KOPT-K1 (cell line): ENCODE data around the gene PSORS1C2.
A peak's percentile ranks its signal among the peaks of the same experiment; 100 is the strongest.

Experiments
- H3K27ac ChIP-seq: fragments of 200-600 bp; sonication (generic); 2 replicates; pipeline ENCODE4 v1.5.1; 2016; ENCODE audit warnings: antibody characterized with exemption, mild to moderate bottlenecking, low read depth, low read length; ENCODE audit not compliant: poor library complexity, severe bottlenecking
- H3K36me3 ChIP-seq: fragments of 200-600 bp; sonication (generic); 2 replicates; pipeline ENCODE4 v1.5.1; 2017; ENCODE audit warnings: antibody characterized with exemption, mild to moderate bottlenecking, low read length, moderate library complexity; ENCODE audit not compliant: insufficient read depth
- H3K9me3 ChIP-seq: fragments of 200-600 bp; sonication (generic); 2 replicates; pipeline ENCODE4 v1.5.1; 2017; ENCODE audit warnings: antibody characterized with exemption, low read length, mild to moderate bottlenecking; ENCODE audit not compliant: insufficient read depth, poor library complexity, severe bottlenecking

The PSORS1C2 gene

DNA sequence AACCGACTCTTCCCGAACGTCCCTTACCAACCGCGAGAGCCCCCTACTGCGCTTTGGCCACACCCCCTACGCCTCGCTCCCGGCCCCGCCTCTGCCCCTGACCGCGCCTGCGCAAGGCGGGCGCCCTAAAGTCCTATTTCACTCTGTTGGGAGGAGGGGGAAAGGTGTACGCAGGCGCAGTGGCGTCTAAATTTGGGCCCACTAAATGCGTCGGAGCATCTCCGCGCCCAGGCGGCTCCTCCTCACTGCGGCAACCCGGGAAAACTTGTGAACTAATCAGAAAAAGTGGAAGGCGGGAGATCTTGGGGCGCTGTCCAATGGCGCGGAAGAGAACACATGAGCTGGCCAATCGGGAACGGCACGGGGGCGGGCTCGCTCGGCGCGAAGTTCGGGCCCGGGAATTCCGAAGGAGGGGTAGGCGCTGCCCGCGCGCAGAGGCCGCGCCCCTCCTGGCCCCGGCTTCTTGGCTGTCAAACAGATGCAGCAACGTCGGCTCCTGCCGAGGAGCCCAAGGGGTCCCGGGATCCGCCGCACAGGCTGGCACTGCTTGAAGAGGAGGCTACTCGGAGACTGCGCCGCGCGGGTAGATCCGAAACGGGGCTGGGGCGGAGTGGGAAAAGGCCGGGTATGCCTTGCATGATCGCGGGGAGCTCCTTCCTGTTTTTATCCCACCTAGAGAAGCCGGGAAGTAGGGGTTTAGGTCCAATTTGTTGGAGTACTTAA lies 19.4 kb upstream of the PSORS1C2 start, which contains the start of gene TCF19:
TCF19 (plus strand) TSS at position 450 of the 723 bp plus-strand sequence. CDS start 881 bp downstream, outside the sequence.
- peak within 1 kb of the TSS; percentile 88 for H3K27ac ChIP-seq
- no peaks in the 10 kb centered on the region for H3K9me3 ChIP-seq
- peaks cover 69% of the 10 kb centered on the region for H3K36me3 ChIP-seq

DNA sequence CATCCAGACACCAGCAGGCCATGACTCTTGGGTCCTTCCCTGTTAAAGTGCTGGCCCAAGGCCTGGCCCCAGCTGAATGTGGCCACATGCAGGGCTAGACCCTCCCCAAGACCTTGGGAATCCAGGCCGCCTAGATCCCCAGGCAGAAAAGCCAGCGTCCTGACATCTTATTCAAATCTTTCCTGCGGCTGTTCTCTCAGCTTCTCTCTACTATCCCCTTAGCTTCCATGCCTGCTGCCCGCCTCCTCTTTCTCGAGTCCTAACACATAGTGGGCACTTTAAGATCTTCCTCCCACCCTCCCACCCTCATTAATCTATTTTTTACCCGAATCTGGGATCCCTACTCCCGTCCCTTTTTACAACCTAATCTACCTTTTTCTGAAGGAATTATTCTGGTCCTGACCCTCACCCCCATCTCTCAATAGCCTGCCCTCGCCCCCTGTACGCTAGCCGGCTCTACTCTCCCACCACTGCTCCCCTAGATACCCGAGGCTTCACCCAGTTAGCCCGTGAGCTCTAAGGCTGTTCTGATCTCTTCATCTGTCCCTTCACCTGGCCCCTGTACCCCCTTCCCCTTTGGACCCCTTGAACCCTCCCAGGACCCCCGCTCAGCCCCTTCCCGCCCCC lies 18.8 kb upstream of the PSORS1C2 start, which contains the start of gene CCHCR1:
CCHCR1 (minus strand) TSS at position 290 of the 627 bp plus-strand sequence; CDS start at position 88, 202 bp downstream.
- H3K27ac ChIP-seq = peak within 1 kb of the TSS; percentile 88
- H3K9me3 ChIP-seq = no peaks in the 10 kb centered on the region
- peaks cover 63% of the 10 kb centered on the region for H3K36me3 ChIP-seq

DNA sequence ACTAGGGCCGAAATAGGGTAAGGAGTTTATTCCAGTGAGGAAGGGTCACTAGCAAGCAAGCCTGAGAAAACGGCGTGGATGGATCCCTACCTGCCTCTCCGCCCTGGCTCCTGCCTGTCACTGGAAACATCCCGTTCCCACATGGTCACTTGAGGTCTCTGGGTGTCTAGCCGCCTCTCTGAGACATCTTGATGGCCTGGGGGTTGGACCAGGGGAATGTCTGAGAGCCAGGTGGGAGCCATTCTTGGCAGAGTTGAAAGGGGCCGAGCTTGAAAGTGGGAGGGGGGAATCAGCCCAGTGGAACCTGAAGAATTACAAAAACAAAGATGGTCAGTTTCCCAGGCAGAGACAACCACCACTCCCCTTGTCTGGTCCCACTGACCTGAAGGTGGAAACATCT lies 17.8 kb upstream of the PSORS1C2 start:
- Histone ChIP-seq H3K36me3 (peaks cover 53% of the 10 kb centered on the region), H3K9me3 (no peaks in the 10 kb centered on the region), H3K27ac (peak overlapping the region; percentile 88)

DNA sequence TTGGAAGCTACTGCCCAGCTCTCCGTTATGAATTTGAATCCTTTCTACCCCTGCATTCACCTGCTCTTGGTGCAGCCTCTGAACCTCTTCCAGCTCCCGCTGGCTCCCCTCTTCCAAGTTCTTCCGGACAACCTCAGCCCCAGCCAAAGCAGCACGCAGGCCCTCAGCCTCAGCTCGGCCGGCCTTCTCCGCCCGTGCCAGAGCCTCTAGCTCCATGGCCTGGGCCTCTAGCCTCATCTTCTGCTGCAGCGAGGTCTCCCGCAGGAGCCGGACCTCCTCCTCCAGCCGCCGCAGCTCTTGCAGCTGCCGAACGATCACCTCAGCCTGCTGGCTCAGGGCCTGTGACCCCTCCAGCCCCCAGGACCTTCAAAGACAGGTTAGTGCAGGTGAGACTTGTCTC lies 15.6 kb upstream of the PSORS1C2 start:
- Histone ChIP-seq H3K36me3 (peaks cover 54% of the 10 kb centered on the region), H3K9me3 (no peaks in the 10 kb centered on the region), H3K27ac (no peak overlapping the region)

DNA sequence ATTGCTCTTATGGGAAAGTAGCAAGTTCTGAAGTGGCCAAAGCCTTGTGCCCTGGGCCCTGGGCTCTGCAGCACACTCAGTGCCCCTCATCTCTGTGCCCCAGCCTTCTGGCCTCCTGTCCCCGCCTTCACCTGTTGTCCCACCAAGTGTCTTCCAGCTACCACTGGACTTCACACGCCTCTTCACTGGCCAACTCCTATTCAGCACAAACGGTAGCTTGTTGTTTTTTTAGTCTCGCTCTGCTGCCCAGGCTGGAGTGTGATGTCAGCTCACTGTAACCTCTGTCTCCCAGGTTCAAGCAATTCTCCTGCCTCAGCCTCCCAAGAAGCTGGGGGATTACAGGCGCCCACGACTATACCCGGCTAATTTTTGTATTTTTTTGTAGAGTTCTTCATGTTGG lies 13.9 kb upstream of the PSORS1C2 start:
- no peaks in the 10 kb centered on the region for H3K9me3 ChIP-seq
- H3K27ac ChIP-seq = no peak overlapping the region
- peaks cover 65% of the 10 kb centered on the region for H3K36me3 ChIP-seq

DNA sequence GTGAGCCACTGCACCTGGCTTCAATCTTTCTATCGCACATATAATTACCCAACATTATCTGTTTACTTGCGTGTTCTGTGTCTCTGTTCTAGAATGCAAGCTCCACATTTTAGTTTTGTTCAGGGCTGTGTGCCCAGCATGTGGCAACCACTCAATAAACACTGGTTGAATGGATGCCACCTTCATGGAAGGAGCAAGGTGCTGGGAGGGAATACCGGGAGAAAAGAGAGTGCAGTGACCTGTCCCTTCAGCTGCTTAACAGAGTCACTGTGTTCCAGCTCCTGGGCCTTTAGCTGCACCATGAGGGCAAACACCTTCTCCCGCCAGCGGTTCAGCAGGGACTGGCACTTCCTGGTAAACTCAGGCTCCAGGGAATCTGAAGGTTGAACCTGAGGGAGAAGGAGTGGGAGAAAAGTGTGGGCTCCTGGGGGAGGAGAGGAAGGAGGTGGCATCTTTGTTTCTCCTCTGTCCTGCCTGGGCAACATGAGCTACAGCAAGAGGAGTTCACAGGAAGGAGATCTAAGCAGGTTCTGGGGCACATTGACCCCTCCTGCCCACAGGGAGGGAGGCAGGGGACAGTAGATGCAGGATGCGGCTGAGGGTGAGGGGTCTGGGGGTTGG lies 11.1 kb upstream of the PSORS1C2 start:
- Histone ChIP-seq H3K36me3 (peaks cover 70% of the 10 kb centered on the region), H3K9me3 (no peaks in the 10 kb centered on the region), H3K27ac (no peak overlapping the region)

DNA sequence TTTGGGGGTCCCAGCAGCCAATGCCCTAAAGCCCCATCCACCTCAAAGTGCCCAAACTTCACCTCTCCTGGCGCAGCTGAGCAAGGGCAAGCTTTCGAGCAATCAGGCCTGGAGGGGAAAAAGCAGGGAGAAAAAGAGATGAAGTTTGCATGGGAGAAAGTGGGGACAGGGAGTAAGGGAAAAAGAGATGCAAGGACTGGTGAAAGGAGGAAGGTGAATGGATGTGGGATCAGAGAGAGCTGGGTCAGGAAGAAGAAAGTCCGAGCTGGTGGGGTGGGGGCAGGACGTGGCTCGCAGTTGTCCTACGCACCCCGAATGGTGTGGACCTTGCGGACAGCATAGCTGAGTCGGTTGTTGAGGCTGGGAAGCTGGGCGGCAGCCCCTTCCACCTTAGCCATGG lies 6.5 kb upstream of the PSORS1C2 start:
- H3K27ac ChIP-seq = no peak overlapping the region

DNA sequence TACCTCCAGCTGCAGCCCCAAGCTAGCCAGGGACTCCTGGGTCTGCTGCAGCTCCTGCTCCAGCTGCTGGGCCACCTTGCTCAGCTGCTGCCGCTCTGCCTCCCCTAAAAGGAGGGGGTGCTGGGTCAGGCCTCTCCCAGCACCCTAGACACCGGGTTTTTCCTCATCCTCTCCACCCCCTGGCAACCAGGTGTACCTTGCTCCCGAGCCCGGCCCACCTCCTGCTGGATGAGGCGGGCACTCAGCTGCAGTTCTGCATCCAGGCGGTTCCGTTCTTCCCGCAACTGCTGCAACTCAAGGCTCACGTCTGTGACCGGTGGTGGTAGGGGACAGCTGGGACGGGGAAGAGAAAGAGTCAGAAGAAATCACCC lies 6.1 kb upstream of the PSORS1C2 start:
- no peak overlapping the region for H3K27ac ChIP-seq
- peaks cover 67% of the 10 kb centered on the region for H3K36me3 ChIP-seq
- no peaks in the 10 kb centered on the region for H3K9me3 ChIP-seq

More for the DNA sequence above, 6.5 kb upstream of the PSORS1C2 start:
- peaks cover 72% of the 10 kb centered on the region for H3K36me3 ChIP-seq
- no peaks in the 10 kb centered on the region for H3K9me3 ChIP-seq

DNA sequence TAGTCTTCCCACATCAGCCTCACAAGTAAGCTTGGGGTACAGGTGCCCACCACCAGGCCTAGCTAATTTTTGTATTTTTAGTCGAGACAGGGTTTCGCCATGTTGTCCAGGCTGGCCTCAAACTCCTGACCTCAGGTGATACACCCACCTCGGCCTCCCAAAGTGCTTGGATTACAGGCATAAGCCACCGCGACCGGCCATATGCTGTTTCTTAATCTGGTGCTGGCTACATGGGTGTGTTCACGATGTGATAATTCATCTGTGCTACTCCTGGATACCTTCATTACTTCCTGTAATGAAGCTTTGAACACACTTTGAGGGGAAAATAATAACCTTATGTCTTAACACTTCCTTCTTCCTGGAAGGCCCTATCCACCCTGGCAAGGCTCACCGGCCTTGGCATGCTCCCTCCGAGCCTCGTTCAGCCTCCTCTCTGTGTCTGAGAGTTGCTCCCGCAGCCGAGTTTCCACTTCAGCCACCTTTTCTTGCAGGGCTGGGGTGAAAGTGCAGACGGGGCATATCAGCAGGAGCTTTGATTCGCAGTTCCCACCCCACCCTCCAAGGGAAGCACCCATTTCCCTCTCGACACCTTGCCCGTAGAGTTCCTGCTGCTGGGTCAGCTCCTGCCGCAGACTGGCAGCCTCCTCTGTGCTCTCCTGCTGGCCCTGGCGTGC lies 5.6 kb upstream of the PSORS1C2 start:
- Histone ChIP-seq H3K27ac (no peak overlapping the region), H3K9me3 (no peaks in the 10 kb centered on the region), H3K36me3 (peaks cover 62% of the 10 kb centered on the region)

DNA sequence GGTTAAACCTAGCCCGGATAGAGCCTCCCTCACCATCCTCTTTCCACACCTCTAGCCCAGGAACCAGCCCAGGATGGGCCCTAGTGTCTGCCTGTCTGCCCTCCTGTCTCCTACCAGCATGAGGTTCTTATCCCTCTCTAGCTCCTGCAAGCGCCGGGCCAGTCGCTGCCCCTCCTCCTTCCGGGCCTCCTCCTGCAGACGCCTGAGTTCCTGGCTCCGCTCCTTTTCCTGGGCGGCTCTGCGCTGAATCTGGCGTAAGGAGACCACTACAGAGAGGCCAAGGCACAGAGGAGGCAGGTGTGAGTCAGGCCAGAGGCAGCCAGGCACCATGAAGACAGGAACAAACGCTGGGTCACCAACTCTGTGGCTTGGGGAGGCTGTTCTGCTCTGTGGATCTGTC lies 4.3 kb upstream of the PSORS1C2 start:
- no peaks in the 10 kb centered on the region for H3K9me3 ChIP-seq
- H3K36me3 ChIP-seq = peaks cover 54% of the 10 kb centered on the region

DNA sequence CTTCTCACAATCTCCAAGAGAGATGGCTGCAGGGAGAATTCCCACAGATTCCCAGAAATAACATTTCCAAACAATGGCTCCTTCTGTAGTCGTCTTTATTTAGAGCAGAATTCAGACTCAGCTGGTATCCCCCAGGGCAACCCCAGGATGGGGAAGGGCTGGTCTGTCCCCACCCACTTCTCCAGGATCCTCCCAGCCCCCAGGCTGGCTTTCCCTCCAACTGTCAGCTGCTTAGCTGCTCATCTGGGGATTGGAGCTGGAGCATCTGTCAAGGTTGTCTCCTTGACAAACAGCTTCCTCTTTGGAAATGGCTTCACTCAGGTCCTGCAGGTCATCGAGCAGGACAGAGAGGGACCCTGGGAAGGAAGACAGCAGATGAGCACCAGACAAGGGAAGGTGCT lies 3.5 kb upstream of the PSORS1C2 start:
- Histone ChIP-seq H3K9me3 (no peaks in the 10 kb centered on the region), H3K36me3 (peaks cover 51% of the 10 kb centered on the region), H3K27ac (no peak overlapping the region)

More for the DNA sequence above, 4.3 kb upstream of the PSORS1C2 start:
- H3K27ac ChIP-seq = no peak overlapping the region

DNA sequence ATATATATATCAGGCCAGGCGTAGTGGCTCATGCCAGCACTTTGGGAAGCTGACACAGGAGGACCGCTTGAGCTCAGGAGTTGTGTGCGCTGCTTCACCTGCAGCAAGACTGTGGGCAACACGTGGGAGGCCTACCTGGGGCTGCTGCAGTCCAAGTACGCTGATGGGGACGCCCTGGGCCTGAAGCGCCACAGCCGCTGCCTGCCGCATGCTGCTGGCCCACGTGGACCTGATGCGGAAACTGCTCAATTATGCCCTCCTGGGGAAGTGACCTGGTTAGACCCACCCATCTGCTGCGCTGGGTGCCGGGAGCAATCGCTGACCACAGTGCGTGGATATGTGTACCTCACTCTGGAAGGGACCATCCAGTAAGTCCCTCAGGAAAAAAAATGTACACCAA lies 1.8 kb upstream of the PSORS1C2 start:
- Histone ChIP-seq H3K36me3 (peaks cover 35% of the 10 kb centered on the region), H3K9me3 (no peaks in the 10 kb centered on the region), H3K27ac (no peak overlapping the region)

DNA sequence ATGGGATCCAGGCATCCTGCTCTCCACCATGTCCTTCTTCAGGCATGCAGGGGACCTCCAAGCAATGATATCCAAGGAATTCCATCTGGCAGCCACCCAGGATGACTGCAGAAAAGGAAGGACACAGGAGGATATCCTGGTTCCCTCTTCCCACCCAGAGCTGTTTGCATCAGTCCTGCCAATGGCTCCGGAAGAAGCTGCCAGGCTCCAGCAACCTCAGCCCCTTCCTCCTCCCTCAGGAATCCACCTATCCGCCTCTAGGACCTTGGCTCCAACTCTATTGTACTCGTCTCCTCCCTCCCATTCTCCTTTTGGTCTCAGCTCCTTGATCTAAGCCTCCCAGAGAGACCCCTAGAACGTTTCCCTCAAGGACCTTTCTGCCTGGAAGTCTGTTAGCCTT lies 733 bp upstream of the PSORS1C2 start:
- Histone ChIP-seq H3K36me3 (peaks cover 24% of the 10 kb centered on the region), H3K9me3 (no peaks in the 10 kb centered on the region), H3K27ac (no peak overlapping the region)

DNA sequence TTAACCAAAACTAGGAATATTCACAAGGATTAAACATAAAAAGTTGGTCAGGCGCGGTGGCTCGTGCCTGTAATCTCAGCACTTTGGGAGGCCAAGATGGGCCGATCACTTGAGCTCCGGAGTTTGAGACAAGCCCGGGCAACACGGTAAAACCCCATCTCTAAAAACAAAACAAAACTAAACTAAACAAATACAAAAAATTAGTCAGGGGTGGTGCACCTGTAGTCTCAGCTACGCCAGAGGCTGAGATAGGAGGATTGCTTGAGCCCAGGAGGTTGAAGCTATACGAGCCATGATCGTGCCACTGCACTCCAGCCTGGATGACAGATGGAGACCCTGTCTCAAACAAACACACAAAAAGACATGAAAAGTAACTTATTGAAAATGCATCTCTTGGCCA lies 3.2 kb downstream of the PSORS1C2 start:
- no peaks in the 10 kb centered on the region for H3K36me3 ChIP-seq
- H3K27ac ChIP-seq = no peak overlapping the region
- no peaks in the 10 kb centered on the region for H3K9me3 ChIP-seq

DNA sequence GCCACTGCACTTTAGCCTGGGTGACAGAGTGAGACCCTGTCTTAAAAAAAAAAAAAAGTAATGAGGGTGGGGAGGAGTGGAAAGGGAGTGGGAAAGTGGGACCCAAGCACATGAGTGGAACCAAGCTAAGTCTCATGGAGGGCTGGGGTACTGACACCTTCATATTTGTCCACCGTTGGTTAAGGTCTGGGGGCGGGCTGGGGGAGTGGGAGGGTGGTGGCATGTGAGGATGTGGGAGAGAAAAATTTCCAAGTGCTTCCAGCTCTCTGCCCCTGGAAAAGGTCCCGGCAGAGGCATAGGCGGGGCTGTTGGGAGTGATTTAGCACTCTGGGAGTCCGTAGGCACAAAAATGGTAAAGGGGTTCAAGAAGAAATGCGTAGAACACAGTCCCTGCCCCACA lies 6.1 kb downstream of the PSORS1C2 start:
- H3K36me3 ChIP-seq = no peaks in the 10 kb centered on the region

More for the DNA sequence above, 6.1 kb downstream of the PSORS1C2 start:
- no peak overlapping the region for H3K27ac ChIP-seq
- no peaks in the 10 kb centered on the region for H3K9me3 ChIP-seq
